K562 (cell line): ENCODE results near the gene AGXT. TPM values are rescaled to one million over a fixed set of nuclear protein-coding genes. Genes with fewer than 3 reads are reported as not detected.

Experiments
- CTCF ChIP-seq, 3 experiments: IDR thresholded peaks in 2 of 3; conservative IDR thresholded peaks in 1 of 3; 2 replicates each; pipeline ENCODE4 v1.5.1; 2011 to 2012; ENCODE audit warnings: low read length in 3 of 3, mild to moderate bottlenecking in 3 of 3, control low read depth in 2 of 3, improper control_type of control experiment in 1 of 3, inconsistent platforms in 1 of 3, low read depth in 1 of 3, mixed read lengths in 1 of 3, moderate library complexity in 1 of 3; ENCODE audit not compliant: insufficient read depth in 2 of 3
- MAZ ChIP-seq, 2 experiments: fragments of 450-650 bp in 1 of 2; sonication (generic) in 1 of 2; formaldehyde crosslinking; IDR thresholded peaks in 1 of 2; conservative IDR thresholded peaks in 1 of 2; 2 replicates each; pipeline versions ENCODE4 v1.4.0 to v1.5.0; 2020; ENCODE audit warnings: mild to moderate bottlenecking in 1 of 2, missing genetic modification reagents in 1 of 2
- RAD21 ChIP-seq, 2 experiments: fragments of 250-450 bp in 1 of 2; fragments of 450-650 bp in 1 of 2; sonication (Bioruptor Pico) in 1 of 2; formaldehyde crosslinking in 1 of 2; IDR thresholded peaks in 1 of 2; conservative IDR thresholded peaks in 1 of 2; 2 replicates each; pipeline versions ENCODE4 v1.4.0 to v1.8.0; 2020 to 2022; ENCODE audit warnings: mild to moderate bottlenecking in 2 of 2, moderate library complexity in 1 of 2
- ZBTB7A ChIP-seq: IDR thresholded peaks from 2 replicates; pipeline ENCODE4 v1.6.1; 2011; ENCODE audit warnings: low read depth, mild to moderate bottlenecking, low read length, moderate library complexity, borderline replicate concordance; ENCODE audit not compliant: control insufficient read depth
- ZNF589 ChIP-seq: fragments of 200-800 bp; sonication (Bioruptor generic); IDR thresholded peaks from 2 replicates; pipeline ENCODE4 v1.6.1; 2016; ENCODE audit warnings: low read depth, missing genetic modification characterization, missing compliant biosample characterization
- ZNF79 ChIP-seq: fragments of 250-450 bp; sonication (Bioruptor Pico); IDR thresholded peaks from 2 replicates; pipeline ENCODE4 v1.4.0; 2020; ENCODE audit warnings: low read depth, mild to moderate bottlenecking, moderate library complexity
- polyA plus RNA-seq, 8 experiments: library from polyadenylated mRNA; depleted of rRNA in 4 of 8; stranded (reverse) in 5 of 8; unstranded in 3 of 8; fragments of >200 nt; fragmentation: Nextera tagmentation in 2 of 8; fragmentation: Illumina TruSeq in 1 of 8; extraction: Ambion mirVana in 2 of 8; extraction: Trizol in 1 of 8; gene quantifications; 2 replicates each; pipeline versions ENCODE4 v1.2.1 to v1.2.3, GENCODE V29; 2011 to 2014; ENCODE audit warnings: inconsistent platforms in 1 of 8, missing spikeins in 1 of 8
- total RNA-seq, 7 experiments: library from RNA; depleted of rRNA in 6 of 7; stranded (reverse); fragments of >200 nt in 6 of 7; fragmentation: Illumina TruSeq in 2 of 7; extraction: Trizol in 2 of 7; gene quantifications; 2 replicates each; pipeline versions ENCODE4 v1.2.1 to v1.2.3, GENCODE V29; 2011 to 2021; ENCODE audit warnings: low replicate concordance in 1 of 7

Gene AGXT
- total and polyA plus RNA-seq, 9 of the 15 experiments (the other 6 are each of a cell fraction or from before 2014, with no cell fraction given), result 0.18 TPM; not detected in 8

DNA sequence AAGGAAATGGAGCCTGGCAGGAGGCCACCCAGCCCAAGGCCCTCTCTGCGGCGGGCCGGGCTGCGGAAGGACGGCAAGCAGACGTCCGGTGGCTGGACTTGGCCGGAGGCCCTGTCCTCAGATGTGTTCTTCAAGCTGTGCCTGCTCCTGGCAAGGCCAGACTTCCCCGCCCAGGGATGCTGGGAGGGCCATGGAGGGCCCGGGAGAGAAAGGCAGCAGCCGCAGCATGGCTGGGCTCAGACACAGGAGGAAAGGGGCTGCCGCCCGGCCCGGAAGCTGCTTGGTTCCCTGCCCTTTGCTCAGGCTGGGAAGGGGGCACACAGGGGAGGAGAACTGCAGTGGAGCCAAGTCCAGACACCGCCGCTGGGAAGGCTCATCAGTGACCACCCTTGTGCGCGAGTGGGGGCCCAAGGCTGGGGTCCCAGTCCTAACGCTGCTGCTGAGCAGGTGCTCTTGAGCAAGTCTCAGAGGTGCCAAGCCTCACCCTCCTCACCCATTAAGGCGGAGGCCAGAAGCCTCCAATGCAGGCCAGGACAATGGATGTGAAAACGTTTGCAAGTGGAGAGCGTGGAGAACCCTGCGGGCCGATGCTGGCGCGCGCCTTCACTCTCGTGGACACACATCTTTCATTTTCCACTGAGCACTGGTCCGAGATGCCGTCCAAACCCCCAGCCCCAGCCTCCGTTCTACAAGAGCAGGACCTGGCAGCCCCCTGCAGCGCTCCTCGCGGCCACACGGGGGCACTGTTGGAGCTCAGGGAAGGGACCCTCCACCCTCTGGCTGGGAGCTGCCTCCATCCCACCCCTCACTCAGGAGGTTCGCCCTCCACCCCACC is 45.4 kb downstream of the AGXT start (continued):
- TF ChIP-seq CTCF (IDR thresholded peaks at IDR 0.05 in 2 of 3, conservative IDR thresholded peaks at IDR 0.05 in 1 of 3; ENCODE audit: insufficient read depth in 2 of 3, low read depth in 1 of 3, low read length in 3 of 3) (peak; percentile 59 to 72 (median 70)), ZNF589 (CRISPR knock-in tag) (no peak), ZNF79 (CRISPR knock-in tag) (no peak), MAZ (CRISPR knock-in tag; conservative IDR thresholded peaks at IDR 0.05 in 1 of 2, IDR thresholded peaks at IDR 0.05 in 1 of 2) (peak in 1 of 2 experiments; percentile 47; a peak in 1 of 4 replicates), ZBTB7A (peak; percentile 81), RAD21 (CRISPR knock-in tag; conservative IDR thresholded peaks at IDR 0.05 in 1 of 2, IDR thresholded peaks at IDR 0.05 in 1 of 2) (peak in 1 of 2 experiments; percentile 59; a peak in 2 of 4 replicates)
